BE2C (cell line): ENCODE measurements around the gene PTPRN2.
A peak's percentile ranks its signal among the peaks of the same experiment; 100 is the strongest.

Source experiments
- DNase-seq: peaks from one replicate; pipeline ENCODE4 v3.0.0-alpha.2; 2020
- H3K27me3 ChIP-seq: fragments of 250-450 bp; sonication (Bioruptor Pico); 2 replicates; pipeline ENCODE4 v1.5.1; 2020; ENCODE audit warnings: mild to moderate bottlenecking
- H3K36me3 ChIP-seq: fragments of 250-450 bp; sonication (Bioruptor Pico); 2 replicates; pipeline ENCODE4 v1.5.1; 2020; ENCODE audit warnings: mild to moderate bottlenecking
- H3K4me1 ChIP-seq: fragments of 250-450 bp; sonication (Bioruptor Pico); 2 replicates; pipeline ENCODE4 v1.5.1; 2020
- H3K4me3 ChIP-seq: 2 replicates; pipeline ENCODE4 v1.5.1; 2011; ENCODE audit warnings: low read depth, low read length
- H3K9me3 ChIP-seq: fragments of 250-450 bp; sonication (Bioruptor Pico); 2 replicates; pipeline ENCODE4 v1.5.1; 2020
- CTCF ChIP-seq: IDR thresholded peaks from 2 replicates; pipeline ENCODE4 v1.5.1; 2012; ENCODE audit warnings: mild to moderate bottlenecking, low read depth, low read length

Gene PTPRN2

GRCh38 chr7:158321056-158321700, 266.4 kb downstream of the PTPRN2 start:
- no peaks in the 10 kb centered on the region for H3K36me3 ChIP-seq
- H3K9me3 ChIP-seq = no peaks in the 10 kb centered on the region; the same call in 1 of the 2 replicates
- TF ChIP-seq CTCF = no peak
- no peak for DNase-seq
- no peak overlapping the region for H3K4me3 ChIP-seq
- H3K27me3 ChIP-seq = no peaks in the 10 kb centered on the region
- no peaks in the 10 kb centered on the region for H3K4me1 ChIP-seq

- H3K9me3 ChIP-seq = no peaks in the 10 kb centered on the region
- H3K27me3 ChIP-seq = no peaks in the 10 kb centered on the region
- no peak for DNase-seq
- H3K4me1 ChIP-seq = no peaks in the 10 kb centered on the region
- H3K4me3 ChIP-seq = no peak overlapping the region
- no peaks in the 10 kb centered on the region for H3K36me3 ChIP-seq
- TF ChIP-seq CTCF = no peak
These were observed 267.3 kb downstream of the PTPRN2 start for GRCh38 chr7:158320328-158320727.

DNA sequence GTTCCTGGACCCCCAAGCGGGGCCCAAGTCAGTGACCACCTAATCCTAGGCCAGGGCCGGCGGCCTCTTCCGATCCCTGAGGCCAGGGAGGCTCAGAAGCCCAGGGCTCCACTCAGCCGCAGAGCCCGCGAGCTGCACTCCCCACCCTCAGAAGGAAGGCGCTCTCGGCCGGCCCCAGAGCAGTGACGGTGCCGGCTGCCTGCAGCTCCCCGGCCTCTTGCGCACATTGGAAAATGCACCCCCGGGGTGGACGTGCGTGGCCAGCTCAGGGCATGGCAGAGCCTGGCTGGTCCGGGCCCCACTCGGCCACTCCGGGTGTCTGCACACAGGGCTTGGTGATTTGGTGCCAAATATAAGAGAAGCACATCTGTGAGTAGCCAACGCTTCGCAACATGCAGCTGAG, 269.1 kb downstream of the PTPRN2 start:
- H3K4me3 ChIP-seq = no peak overlapping the region
- no peaks in the 10 kb centered on the region for H3K27me3 ChIP-seq
- TF ChIP-seq CTCF = no peak
- no peaks in the 10 kb centered on the region for H3K36me3 ChIP-seq
- peaks cover 3% of the 10 kb centered on the region; the same call in 1 of the 2 replicates for H3K9me3 ChIP-seq
- no peak for DNase-seq
- H3K4me1 ChIP-seq = no peaks in the 10 kb centered on the region

DNA sequence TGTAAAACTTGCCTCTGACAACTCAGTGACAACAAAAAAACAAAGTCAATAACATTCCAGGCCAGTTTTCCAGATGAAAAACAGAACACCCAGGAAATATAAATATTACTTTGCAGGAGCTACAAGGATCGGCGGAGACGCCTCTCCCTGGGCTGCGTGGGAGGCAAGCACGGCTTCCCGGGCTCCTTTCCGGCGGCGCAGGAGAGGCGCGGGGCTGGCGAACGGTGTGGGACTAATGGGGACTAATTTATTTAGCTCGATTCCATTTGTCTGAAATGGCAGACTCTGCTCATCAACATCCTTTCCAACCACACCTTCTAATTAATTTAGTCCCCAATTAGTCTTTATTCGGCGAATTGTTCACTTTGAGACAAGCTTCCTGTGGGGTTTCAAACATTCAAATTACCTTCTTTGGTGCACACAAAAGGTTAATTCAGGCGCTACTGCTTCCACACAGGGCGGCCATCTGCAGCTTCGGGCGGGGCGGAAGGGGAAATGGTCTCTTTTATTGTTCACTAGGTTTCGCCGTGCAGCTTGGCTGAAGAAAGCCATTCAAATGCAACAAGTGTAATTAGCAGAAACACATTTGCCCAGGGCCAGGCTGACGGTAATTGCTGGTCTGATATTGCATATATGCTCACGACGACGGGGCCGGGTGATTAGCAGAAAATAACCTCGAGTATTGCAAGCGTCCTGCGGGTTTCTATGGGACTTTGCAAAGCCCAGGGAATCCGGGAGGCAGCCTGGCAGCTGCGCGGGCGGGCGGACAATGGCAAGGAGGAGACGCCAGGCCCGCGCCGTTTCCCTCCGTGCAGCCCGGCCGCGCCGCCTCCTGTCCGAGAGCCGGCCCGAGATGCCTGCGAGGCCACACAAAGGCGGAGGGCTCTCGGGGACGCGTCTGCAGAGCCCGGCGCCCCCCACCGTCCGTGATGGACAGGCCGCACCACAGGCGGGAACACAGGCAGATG, 270.1 kb downstream of the PTPRN2 start:
- Histone ChIP-seq H3K9me3 (peaks cover 3% of the 10 kb centered on the region), H3K4me1 (no peaks in the 10 kb centered on the region), H3K4me3 (peak overlapping the region; percentile 43), H3K27me3 (no peaks in the 10 kb centered on the region), H3K36me3 (no peaks in the 10 kb centered on the region)
- TF ChIP-seq CTCF = no peak
- DNase-seq = peak; percentile 44

DNA sequence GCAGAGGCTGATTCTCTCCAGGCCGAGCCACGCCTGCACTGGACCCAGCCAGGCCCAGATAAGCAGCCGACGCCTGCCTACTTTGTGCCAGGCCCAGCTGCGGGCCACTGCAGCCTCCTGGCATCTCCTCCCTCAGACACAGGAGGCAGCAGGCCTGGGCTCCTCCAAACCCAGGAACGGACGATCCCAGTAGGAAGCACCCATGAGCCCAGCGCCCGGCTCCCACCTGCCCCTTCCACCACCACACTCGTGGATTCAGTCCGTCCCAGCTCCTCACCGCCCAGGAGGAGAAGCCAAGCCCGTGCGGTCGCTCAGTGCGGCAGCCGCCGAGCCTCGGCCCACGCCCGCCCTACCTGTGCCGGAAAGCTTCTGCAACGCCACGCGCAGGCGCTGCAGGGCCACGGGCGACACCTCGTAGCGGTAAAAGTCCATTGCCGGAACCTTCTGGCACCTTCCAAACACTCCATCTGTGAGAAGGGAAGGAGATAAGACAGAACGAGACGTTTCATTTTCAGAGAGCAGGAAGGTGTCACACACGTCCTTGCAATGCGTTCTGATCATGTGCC, 271.1 kb downstream of the PTPRN2 start:
- Histone ChIP-seq H3K4me3 (no peak overlapping the region), H3K27me3 (no peaks in the 10 kb centered on the region), H3K9me3 (peaks cover 3% of the 10 kb centered on the region), H3K36me3 (no peaks in the 10 kb centered on the region), H3K4me1 (no peaks in the 10 kb centered on the region)
- no peak for TF ChIP-seq CTCF
- DNase-seq = no peak

DNA sequence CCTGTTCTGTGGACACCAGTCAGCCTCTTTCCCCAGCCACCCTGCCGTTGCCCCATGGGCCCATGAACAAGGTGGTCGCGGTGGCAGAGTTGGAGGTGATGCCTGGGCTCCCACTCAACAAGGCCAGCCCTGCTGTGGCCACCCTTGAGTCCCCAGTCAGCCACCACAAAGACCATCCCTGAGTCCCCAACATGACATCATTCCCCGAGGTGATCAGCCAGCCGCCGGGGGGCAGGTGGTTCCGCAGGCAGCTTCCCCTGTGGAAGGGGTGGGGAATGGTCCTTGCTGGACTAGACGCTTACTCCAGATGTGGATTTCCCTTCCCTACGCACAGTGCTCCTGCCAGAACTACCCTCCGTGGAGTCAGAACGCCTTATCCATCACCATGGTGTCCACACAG, 271.7 kb downstream of the PTPRN2 start:
- no peak for DNase-seq
- H3K4me1 ChIP-seq = no peaks in the 10 kb centered on the region
- peaks cover 3% of the 10 kb centered on the region for H3K9me3 ChIP-seq
- H3K36me3 ChIP-seq = no peaks in the 10 kb centered on the region
- no peak for TF ChIP-seq CTCF
- H3K27me3 ChIP-seq = no peaks in the 10 kb centered on the region
- no peak overlapping the region for H3K4me3 ChIP-seq
